ENCODE results near the gene LPXN.
"Not testable (repeated sequence)": the region's sequence is repeated elsewhere in the genome, so short reads cannot be mapped to it uniquely, and the experiment has no call there.

Gene LPXN

DNA sequence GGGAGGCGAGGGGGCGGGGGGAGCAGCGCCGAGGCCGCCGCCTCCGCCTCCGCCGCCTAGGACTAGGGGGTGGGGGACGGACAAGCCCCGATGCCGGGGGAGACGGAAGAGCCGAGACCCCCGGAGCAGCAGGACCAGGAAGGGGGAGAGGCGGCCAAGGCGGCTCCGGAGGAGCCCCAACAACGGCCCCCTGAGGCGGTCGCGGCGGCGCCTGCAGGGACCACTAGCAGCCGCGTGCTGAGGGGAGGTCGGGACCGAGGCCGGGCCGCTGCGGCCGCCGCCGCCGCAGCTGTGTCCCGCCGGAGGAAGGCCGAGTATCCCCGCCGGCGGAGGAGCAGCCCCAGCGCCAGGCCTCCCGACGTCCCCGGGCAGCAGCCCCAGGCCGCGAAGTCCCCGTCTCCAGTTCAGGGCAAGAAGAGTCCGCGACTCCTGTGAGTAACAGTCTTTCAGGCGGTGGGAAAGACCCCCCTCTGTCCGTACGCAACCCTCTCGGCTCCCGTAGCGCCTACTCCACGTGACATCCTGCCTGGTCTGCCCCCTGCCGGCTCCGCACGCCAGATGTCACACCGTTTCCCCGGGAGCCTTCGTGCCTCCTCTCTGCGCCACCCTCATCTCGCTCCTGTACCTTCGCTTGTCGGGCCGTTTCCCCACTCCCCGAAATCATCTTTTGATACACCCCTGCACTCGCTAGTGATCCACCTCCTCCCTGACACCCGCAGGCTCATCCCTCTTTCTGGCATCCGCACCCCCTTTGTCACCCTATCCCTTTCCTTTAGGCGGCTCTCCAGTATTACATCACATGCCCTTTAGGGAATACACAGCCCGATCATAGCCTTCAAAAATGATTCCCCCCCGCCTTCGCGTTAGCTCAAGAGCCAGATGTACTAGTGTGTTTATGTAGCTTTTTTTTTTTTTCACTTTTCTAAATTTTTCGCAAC lies 3.8 kb upstream of the LPXN start:
- DNase-seq (ENCODE audit: low spot score), result peak; percentile 85

DNA sequence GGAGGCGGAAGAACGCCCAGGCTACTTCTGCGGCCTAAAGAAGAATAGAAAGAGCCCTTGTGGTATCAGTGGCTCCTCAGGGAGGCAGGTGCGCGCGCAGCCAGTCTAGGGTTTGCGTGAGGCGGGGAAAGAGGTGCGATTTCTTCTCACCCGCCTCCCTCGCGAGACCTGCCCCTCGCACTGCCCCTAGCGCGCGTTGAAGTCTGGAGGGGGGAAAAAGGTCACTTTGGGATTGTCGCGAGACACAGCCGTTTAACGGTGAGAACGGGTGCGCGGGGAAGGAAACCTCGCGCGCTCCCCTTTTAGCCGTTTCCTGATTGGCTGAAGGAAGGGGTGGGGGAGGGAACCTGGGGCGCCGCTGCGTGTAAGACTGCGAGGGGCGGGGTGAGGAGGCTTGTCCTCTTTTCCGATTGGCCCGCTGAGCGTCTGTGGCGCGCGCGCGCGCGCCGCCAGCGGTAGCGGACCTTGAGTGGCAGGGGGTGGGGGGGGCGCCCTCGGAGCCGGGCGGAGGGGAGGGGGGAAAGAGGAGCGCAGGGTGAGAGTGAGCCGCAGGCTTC lies 3.1 kb upstream of the LPXN start, which contains the start of gene ZFP91:
ZFP91 (plus strand) TSS at position 429 of the 557 bp plus-strand sequence. CDS start 219 bp downstream, outside the sequence.
- peak; percentile 92 for DNase-seq (ENCODE audit: low spot score)

DNA sequence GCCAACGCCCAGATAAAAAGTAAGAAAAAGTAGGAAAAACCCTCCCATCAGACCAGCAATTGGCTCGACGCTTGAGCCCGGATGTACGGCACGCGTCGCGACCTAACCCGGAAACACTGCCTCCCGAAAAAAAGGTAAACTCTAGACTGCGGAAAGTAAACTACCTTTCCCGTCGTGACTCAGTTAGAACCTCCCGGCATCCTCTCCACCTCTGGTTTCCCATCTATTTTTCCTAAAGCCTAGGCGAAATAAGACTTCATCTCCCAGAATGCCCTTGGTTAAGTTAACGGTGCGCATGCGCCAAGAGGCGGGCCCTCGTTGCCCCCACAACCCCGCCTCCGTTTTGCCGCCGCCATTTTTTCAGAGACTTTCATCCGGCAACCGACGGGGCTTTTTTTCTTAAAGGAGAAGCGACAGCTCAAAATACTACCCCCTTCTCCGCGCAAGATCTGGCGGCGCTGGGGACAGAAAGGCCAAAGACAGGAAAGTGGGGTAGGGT lies 2.5 kb upstream of the LPXN start:
- peak; percentile 83 for DNase-seq (ENCODE audit: low spot score)

DNA sequence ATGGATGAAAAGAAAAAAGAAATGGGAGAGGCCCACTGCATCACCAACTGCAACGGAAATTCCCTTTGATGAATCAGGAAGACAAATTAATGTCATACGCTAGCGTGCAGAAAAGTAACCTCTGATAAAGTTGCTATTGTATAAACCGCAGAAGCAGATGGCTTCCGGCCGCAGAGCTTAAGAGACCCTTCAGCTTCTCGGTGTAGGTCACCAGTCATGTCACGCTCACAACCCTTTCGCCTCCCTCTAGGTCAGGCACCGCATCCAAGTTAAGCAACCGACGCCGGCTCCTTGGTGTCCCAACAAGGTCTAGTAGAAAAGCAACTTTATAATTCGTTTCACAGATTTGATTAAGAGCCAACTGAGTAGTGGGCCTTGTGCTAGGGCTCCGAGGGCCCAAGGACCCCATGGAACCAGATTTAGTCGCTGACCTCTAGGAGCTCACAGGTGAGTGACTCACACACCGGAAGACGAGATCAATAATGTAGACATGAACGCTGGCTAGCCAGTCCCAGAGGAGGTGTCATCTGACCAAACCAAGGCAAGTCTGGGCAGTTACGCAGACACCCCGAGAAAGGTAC lies 2.0 kb upstream of the LPXN start:
- peak; percentile 14 for DNase-seq (ENCODE audit: low spot score)

DNA sequence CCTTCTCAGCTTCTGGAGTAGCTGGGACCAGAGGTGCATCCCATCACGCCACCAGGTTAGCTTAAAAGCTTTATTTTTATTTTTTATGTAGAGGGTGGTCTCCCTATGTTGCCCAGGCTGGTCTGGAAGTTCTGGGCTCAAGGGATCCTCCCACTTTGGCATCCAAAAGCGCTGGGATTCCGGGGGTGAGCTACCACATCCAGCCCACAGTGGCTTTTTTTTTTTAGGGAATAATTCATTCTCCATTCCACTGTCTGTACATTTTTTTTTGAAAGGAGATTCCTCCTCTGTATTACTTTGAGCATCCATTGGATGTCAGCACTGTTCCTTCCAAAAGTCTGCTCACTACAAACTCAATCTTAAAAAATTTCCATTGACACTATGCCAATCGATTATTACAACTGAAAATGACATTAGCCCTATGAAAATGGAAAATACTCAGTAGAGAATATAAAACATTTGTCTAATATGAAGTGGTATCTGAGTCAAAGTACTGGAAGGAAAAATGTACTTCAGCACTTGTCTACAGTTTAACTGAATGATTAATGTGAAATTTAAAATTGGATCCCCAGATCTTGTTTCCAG lies 1.3 kb upstream of the LPXN start:
- no peak for DNase-seq (ENCODE audit: low spot score)

DNA sequence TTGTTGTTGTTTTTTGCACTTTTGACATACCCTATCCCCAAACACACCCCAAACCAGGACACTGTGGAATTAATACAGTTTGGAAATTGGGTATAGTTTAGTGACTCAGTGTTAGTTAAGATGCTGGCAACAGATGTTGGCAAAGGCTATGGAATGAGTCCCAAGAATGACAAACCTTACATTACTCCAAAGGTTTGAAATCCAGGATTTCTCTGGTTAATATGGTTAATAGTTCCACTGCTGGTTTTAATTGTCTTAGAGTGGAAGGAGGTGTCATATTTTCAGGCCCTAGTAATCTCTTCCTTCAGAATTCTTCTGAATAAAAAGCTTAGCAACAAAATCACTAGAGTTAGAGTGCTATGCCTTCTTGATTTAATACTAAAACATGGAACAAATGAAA lies 775 bp downstream of the LPXN start:
- no peak for DNase-seq (ENCODE audit: low spot score)

DNA sequence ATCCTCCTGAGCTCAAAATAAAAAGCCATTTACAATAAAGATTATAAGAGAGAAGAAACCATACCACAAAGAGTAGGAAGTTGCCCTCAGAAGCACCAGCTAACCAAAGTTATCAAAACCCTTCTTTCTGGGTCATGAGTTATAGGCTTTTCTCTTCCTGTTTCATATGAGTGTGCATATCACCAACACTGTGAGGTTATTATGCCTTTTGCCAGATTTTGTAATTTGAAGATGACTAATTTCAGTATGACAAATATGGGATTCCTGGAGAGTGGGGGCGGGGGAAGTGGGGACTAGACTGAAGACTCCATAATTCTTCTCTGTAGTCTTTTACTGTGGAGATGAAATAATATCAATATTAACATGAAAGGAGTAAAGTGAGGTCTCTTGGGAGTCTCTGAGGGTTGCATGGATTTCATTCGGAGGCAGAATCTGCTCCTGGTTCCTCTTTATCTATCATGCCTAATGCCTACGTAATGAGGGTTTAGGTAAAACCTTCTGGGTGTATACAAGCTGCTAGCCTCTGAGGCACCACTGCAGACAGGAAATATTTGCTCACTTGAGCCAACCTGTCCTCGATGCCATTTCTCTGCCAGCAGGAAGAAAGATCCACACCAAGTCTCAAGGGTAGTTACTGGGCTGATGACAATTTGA lies 2.1 kb downstream of the LPXN start:
- DNase-seq (ENCODE audit: low spot score), result no peak

- not testable (repeated sequence) for DNase-seq (ENCODE audit: low spot score)
These were observed 2.8 kb downstream of the LPXN start for GRCh38 chr11:58572906-58573305.

DNA sequence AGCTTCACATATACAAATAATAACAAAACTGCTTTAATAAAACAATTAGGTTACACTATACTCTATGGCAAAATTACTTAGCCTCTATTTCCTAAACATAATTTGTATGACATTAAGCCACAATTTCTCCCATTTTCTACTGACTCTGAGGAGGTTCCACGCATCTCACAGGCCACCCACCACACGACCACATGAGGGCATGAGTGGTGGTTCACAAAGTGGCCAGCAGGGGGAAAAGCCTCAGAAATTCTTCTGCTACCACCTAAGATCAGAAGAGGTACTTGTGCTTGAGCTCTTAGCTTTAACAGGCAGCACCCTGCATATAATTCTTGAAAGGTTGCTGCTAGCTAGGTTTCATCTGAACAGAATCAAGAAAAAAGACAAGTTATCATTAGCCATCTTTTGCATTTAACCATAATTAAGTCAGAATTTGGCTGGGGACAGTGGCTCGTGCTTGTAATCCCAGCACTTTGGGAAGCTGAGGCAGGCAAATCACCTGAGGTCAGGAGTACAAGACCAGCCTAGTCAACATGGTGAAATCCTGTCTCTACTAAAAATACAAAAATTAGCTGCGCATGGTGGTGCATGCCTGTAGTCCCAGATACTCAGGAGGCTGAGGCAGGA lies 7.7 kb downstream of the LPXN start:
- DNase-seq (ENCODE audit: low spot score), result peak; percentile 74

DNA sequence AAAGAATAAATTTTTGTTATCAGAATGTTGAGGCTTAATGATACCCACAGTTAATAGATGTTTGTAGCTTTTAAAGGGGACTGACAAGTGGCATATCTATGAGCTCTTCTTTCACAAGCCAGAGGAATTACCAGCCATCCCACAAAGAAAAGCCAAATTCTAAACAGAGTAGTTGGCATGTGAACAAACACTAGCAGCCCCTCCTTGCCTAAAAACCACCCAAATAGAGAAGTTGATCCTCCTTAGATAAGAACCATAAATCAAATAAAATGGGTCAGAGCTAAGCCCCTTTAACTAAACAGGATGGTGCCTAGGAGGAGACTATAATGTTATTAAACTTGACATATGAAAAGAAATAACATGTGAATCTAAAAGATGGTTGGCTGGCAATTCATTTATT lies 11.4 kb downstream of the LPXN start:
- DNase-seq (ENCODE audit: low spot score), result no peak

DNA sequence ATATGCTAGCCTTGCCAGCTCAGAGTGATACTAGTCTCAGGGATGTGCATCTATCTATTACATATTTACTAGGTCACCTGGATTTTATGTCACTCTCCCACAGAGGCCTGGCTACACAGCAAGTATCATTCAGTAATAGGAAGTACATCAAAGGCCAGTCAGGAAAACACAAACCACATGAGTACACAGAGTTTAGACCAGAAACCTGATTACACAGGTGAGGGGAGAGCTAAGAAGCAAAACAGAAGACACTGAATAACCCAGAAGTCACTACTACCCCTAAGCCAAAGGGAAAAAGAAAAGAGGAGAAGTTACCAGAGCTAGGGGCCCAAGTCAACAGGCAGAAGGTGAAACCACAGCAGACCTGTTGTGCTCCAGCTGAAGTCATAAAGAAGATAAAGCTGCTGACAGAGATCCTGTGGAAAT lies 13.3 kb downstream of the LPXN start:
- no peak for DNase-seq (ENCODE audit: low spot score)

GRCh38 chr11:58561394-58562098 lies 14.1 kb downstream of the LPXN start:
- peak; percentile 45 for DNase-seq (ENCODE audit: low spot score)

DNA sequence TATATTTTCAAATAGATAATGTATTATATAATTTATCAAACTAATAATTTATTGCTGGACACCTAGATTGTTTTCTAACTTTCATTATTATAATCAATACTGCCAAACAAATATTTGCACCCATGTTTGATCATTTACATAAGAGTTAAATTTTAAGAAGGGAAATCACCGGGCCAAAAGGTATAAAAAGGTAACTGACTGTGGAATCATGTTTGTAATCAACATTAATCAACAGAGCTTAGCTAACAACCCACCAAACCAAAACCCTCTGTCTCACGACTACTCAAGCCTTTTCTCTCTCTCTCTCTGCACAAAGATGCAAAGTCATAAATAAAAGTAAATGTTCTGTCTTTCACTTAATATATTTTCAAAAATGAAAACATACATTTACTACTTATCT lies 14.8 kb downstream of the LPXN start:
- DNase-seq (ENCODE audit: low spot score), result no peak

GRCh38 chr11:58549644-58550043 lies 26.0 kb downstream of the LPXN start:
- no peak for DNase-seq (ENCODE audit: low spot score)

- DNase-seq (ENCODE audit: low spot score), result no peak
These were observed 28.8 kb downstream of the LPXN start for GRCh38 chr11:58546841-58547240.

DNA sequence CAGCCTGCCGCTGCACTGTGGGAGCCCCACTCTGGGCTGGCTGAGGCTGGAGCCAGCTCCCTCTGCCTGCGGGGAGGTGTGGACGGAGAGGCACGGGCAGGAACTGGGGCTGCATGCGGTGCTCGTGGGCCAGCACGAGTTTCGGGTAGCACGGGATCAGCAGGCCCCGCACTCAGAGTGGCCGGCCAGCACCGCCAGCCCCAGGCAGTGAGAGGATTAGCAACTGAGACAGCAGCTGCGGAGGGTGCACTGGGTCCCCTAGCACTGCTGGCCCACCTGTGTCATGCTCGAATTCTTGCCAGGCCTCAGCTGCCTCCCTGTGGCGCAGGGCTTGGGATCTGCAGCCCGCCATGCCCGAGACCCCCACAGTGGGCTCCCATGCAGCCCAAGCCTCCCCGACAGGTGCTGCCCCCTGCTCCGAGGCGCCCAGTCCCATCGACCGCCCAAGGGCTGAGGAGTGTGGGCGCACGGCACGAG lies 43.8 kb downstream of the LPXN start:
- DNase-seq (ENCODE audit: low spot score), result no peak

- DNase-seq (ENCODE audit: low spot score), result no peak
These were observed 45.4 kb downstream of the LPXN start for GRCh38 chr11:58530236-58530635.

DNA sequence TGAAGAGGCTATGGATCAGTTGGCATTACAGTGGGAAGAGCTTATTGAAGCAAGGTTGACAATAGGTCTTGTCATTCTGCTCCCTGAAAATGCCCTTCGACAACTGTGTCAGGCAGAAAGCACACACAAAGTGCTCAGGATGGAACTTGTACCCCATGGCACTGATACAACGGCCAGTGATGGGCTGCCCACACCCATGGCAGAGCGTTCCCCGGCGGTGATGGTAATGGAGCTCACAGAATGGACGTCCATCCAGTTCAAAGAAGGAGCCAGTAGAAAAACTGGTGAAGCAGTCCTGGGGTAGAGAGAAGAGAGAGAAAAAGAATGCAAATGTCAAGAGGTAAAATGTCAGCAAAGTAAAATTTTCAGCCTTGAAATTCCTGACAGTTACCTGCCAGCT lies 48.2 kb downstream of the LPXN start:
- DNase-seq (ENCODE audit: low spot score), result no peak

DNA sequence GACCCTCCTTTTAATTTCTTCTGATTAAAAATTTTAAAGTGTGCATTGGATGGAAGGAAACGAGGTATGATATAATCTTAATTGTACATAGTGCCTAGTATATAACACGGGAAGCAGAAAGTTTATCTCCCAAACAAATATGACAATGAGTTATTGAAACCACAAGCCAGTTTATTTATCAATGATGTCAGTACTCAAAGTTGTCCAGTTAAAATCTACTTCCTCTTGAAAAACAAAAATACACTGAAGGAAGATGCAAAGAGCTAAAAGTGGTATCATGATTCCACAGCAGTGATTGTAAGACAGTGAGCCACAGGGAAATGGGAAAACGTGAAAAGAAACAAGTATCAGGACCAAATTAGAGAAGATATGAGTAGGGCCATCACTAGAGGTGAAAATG lies 48.9 kb downstream of the LPXN start:
- DNase-seq (ENCODE audit: low spot score), result no peak

DNA sequence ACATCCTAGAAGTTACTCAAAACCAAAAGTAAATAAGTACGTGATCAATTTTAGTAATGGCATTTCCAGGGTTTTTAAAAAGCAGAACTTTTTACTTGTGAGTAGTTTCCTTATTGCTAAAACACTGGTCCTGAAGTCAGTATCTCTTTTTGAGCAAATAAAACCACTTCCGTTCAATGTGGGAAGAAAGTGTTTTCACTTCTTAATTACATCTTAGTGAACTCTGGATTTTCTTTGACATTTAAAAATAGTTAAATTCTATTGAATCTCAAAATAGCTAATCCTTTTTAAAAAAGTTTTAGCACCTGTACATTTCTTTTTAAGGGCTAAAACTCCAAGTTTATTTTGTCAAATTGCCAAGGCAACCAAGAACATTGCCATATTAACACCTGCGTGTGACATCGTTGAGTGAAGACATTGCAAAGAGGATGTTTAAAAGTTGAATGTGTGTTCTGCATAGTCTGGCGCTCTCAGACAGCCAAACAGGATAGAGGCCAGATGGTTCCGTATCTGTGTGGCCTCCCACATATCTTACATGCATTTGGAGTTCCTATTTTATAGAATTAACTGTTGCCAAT lies 50.5 kb downstream of the LPXN start:
- DNase-seq (ENCODE audit: low spot score), result no peak
